ENCODE measurements around the gene ZNF726. TPM values are rescaled to one million over a fixed set of nuclear protein-coding genes. Genes with fewer than 3 reads are reported as not detected.
"Not testable (repeated sequence)": the region's sequence is repeated elsewhere in the genome, so short reads cannot be mapped to it uniquely, and the experiment has no call there.

The ZNF726 gene
- total and polyA plus RNA-seq, 2 experiments from 2014 or later: not detected

GRCh38 chr19:23971598-23971997 lies 56.9 kb downstream of the ZNF726 start:
- 96% methylated on average over 31 of the region's 32 CpGs for WGBS (ENCODE audit: low lambda C conversion rate, missing lambda C conversion rate)
- H4K20me1 ChIP-seq (ENCODE audit: insufficient read depth, poor library complexity, severe bottlenecking): no peaks in the 10 kb centered on the region
- no peak overlapping the region for H2AFZ ChIP-seq
- H3K9me2 ChIP-seq (replicated peaks; ENCODE audit: insufficient read depth): no peaks in the 10 kb centered on the region
- H3K4me1 ChIP-seq (ENCODE audit: insufficient read depth): no peaks in the 10 kb centered on the region
- H3K4me3 ChIP-seq: no peak overlapping the region
- H3K36me3 ChIP-seq (replicated peaks; ENCODE audit: insufficient read depth, low read depth): no peaks in the 10 kb centered on the region
- no peaks in the 10 kb centered on the region for H3K27me3 ChIP-seq
- no peaks in the 10 kb centered on the region for H3K9me3 ChIP-seq (ENCODE audit: low read depth)
- H3K4me2 ChIP-seq: no peak overlapping the region
- no peak overlapping the region for H3K27ac ChIP-seq
- TF ChIP-seq EZH2phosphoT487 (IDR thresholded peaks at IDR 0.05; ENCODE audit: low read depth, severe bottlenecking, unreplicated experiment) (no peak), CTCF (IDR thresholded peaks at IDR 0.05; ENCODE audit: poor library complexity) (no peak)
- DNase-seq (ENCODE audit: low spot score): no peak
- no peaks in the 10 kb centered on the region for H3K79me2 ChIP-seq

GRCh38 chr19:23972161-23972560 lies 57.5 kb downstream of the ZNF726 start:
- Histone ChIP-seq H3K27me3 (no peaks in the 10 kb centered on the region), H3K36me3 (replicated peaks; ENCODE audit: insufficient read depth, low read depth) (no peaks in the 10 kb centered on the region), H3K9me3 (ENCODE audit: low read depth) (no peaks in the 10 kb centered on the region), H3K27ac (no peak overlapping the region), H3K4me3 (no peak overlapping the region), H3K9me2 (replicated peaks; ENCODE audit: insufficient read depth) (no peaks in the 10 kb centered on the region), H4K20me1 (ENCODE audit: insufficient read depth, poor library complexity, severe bottlenecking) (no peaks in the 10 kb centered on the region), H3K4me1 (ENCODE audit: insufficient read depth) (no peaks in the 10 kb centered on the region), H2AFZ (no peak overlapping the region), H3K79me2 (no peaks in the 10 kb centered on the region), H3K4me2 (no peak overlapping the region)
- WGBS (ENCODE audit: low lambda C conversion rate, missing lambda C conversion rate): 92% methylated on average over 16 of the region's 16 CpGs
- TF ChIP-seq CTCF (IDR thresholded peaks at IDR 0.05; ENCODE audit: poor library complexity) (no peak), EZH2phosphoT487 (IDR thresholded peaks at IDR 0.05; ENCODE audit: low read depth, severe bottlenecking, unreplicated experiment) (no peak), EZH2 (IDR thresholded peaks at IDR 0.05; ENCODE audit: borderline replicate concordance) (no peak)
- no peak for DNase-seq (ENCODE audit: low spot score)

GRCh38 chr19:23974941-23975340 lies 60.3 kb downstream of the ZNF726 start:
- H3K27me3 ChIP-seq: no peaks in the 10 kb centered on the region
- no peaks in the 10 kb centered on the region for H3K9me2 ChIP-seq (replicated peaks; ENCODE audit: insufficient read depth)
- H3K4me1 ChIP-seq (ENCODE audit: insufficient read depth): no peaks in the 10 kb centered on the region
- no peak overlapping the region for H2AFZ ChIP-seq
- no peak overlapping the region for H3K4me3 ChIP-seq
- no peaks in the 10 kb centered on the region for H3K9me3 ChIP-seq (ENCODE audit: low read depth)
- H4K20me1 ChIP-seq (ENCODE audit: insufficient read depth, poor library complexity, severe bottlenecking): no peaks in the 10 kb centered on the region
- no peak for DNase-seq (ENCODE audit: low spot score)
- TF ChIP-seq CTCF (IDR thresholded peaks at IDR 0.05; ENCODE audit: poor library complexity): no peak
- no peak for TF ChIP-seq EZH2phosphoT487 (IDR thresholded peaks at IDR 0.05; ENCODE audit: low read depth, severe bottlenecking, unreplicated experiment)
- no peak for TF ChIP-seq EZH2 (IDR thresholded peaks at IDR 0.05; ENCODE audit: borderline replicate concordance)
- no peak overlapping the region for H3K27ac ChIP-seq
- no peaks in the 10 kb centered on the region for H3K79me2 ChIP-seq
- H3K4me2 ChIP-seq: no peak overlapping the region
- no peaks in the 10 kb centered on the region for H3K36me3 ChIP-seq (replicated peaks; ENCODE audit: insufficient read depth, low read depth)
- 74% methylated on average over 2 of the region's 2 CpGs for WGBS (ENCODE audit: low lambda C conversion rate, missing lambda C conversion rate)

- not testable (repeated sequence) for H2AFZ ChIP-seq; H3K4me2 ChIP-seq; DNase-seq (ENCODE audit: low spot score)
Observed at GRCh38 chr19:23976631-23977030, 61.9 kb downstream of the ZNF726 start.

GRCh38 chr19:23977256-23977655 lies 62.6 kb downstream of the ZNF726 start:
- H3K4me1 ChIP-seq (ENCODE audit: insufficient read depth); H4K20me1 ChIP-seq (ENCODE audit: insufficient read depth, poor library complexity, severe bottlenecking); H3K79me2 ChIP-seq; H3K27me3 ChIP-seq; H3K9me3 ChIP-seq (ENCODE audit: low read depth); H3K9me2 ChIP-seq (replicated peaks; ENCODE audit: insufficient read depth); H2AFZ ChIP-seq; DNase-seq (ENCODE audit: low spot score); H3K27ac ChIP-seq; H3K4me2 ChIP-seq; H3K4me3 ChIP-seq; H3K36me3 ChIP-seq (replicated peaks; ENCODE audit: insufficient read depth, low read depth): not testable (repeated sequence)
- 72% methylated on average over 3 of the region's 3 CpGs for WGBS (ENCODE audit: low lambda C conversion rate, missing lambda C conversion rate)

More at GRCh38 chr19:23976631-23977030, 61.9 kb downstream of the ZNF726 start:
- not testable (repeated sequence) for H3K27ac ChIP-seq; H3K79me2 ChIP-seq; H3K4me3 ChIP-seq; H3K27me3 ChIP-seq; H3K36me3 ChIP-seq (replicated peaks; ENCODE audit: insufficient read depth, low read depth); H3K4me1 ChIP-seq (ENCODE audit: insufficient read depth); H4K20me1 ChIP-seq (ENCODE audit: insufficient read depth, poor library complexity, severe bottlenecking); H3K9me3 ChIP-seq (ENCODE audit: low read depth); H3K9me2 ChIP-seq (replicated peaks; ENCODE audit: insufficient read depth)
- WGBS (ENCODE audit: low lambda C conversion rate, missing lambda C conversion rate): 73% methylated on average over 3 of the region's 3 CpGs

Measured in hepatocyte (in vitro differentiated cells).